ENCODE results near the gene PANX2. TPM values are rescaled to one million over a fixed set of nuclear protein-coding genes. Genes with fewer than 3 reads are reported as not detected.

Gene PANX2
- total RNA-seq, 1 experiment from 2014 or later = 2.6 TPM

DNA sequence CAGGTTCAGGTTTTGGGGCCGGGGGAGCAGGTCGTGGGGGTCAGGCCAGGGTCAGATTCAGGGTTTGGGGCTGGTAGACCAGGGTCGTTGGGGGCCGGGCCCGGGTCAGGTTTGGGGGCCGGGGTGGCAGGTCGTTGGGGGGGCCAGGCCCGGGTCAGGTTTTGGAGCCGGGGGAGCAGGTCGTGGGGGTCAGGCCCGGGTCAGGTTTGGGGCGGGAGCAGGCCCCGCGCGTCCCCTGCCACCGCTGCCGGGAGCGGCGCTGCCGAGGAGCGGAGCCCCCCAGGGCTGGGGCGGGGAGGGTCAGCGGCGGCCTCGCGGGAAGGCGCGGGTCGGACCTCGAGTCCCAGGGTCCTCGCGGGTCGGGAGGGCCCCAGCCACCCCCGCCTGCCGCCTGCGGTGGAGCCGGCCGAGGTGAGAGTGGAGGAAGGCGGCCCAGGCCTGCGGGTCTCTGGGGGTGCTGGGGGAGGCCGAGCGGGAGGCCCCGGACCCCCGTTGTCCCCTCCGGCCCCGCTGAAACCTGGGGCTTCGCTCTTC lies 15.7 kb downstream of the PANX2 start:
- Histone ChIP-seq H3K4me1 (peaks cover 11% of the 10 kb centered on the region; the same call in 1 of the 2 replicates), H3K4me3 (ENCODE audit: low read depth, low read length) (peak overlapping the region; percentile 76), H3K36me3 (ENCODE audit: control insufficient read depth, insufficient read depth, low read length) (no peaks in the 10 kb centered on the region), H3K9me3 (no peaks in the 10 kb centered on the region), H3K27me3 (replicated peaks; ENCODE audit: control insufficient read depth, insufficient read depth, low read length) (no peaks in the 10 kb centered on the region)
- Mint-ChIP-seq H3K27ac (ENCODE audit: unreplicated experiment) (peak overlapping the region; percentile 86), H3K4me3 (ENCODE audit: unreplicated experiment) (peak overlapping the region; percentile 85), H3K36me3 (ENCODE audit: insufficient read depth, unreplicated experiment) (peaks cover 6% of the 10 kb centered on the region), H3K9me3 (ENCODE audit: unreplicated experiment) (no peaks in the 10 kb centered on the region), H3K27me3 (ENCODE audit: insufficient read depth, unreplicated experiment) (no peaks in the 10 kb centered on the region), H3K4me1 (ENCODE audit: low read depth, unreplicated experiment) (no peaks in the 10 kb centered on the region)
- DNase-seq = peak in 1 of 2 experiments; percentile 47
- intact Hi-C loops (cut with micrococcal nuclease; ENCODE audit: unreplicated experiment) = no loop called here
- no TSS peak for BruUV-seq (replicated peaks)
- ChIA-PET POLR2A (no interaction called here), CTCF (interaction anchor here (0.9 kb wide), 1 partner anchor 51 kb away, joined by 3 read pairs; no protein-coding TSS in a partner anchor)
- TF ChIP-seq, protein P1, sequence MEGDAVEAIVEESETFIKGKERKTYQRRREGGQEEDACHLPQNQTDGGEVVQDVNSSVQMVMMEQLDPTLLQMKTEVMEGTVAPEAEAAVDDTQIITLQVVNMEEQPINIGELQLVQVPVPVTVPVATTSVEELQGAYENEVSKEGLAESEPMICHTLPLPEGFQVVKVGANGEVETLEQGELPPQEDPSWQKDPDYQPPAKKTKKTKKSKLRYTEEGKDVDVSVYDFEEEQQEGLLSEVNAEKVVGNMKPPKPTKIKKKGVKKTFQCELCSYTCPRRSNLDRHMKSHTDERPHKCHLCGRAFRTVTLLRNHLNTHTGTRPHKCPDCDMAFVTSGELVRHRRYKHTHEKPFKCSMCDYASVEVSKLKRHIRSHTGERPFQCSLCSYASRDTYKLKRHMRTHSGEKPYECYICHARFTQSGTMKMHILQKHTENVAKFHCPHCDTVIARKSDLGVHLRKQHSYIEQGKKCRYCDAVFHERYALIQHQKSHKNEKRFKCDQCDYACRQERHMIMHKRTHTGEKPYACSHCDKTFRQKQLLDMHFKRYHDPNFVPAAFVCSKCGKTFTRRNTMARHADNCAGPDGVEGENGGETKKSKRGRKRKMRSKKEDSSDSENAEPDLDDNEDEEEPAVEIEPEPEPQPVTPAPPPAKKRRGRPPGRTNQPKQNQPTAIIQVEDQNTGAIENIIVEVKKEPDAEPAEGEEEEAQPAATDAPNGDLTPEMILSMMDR (IDR thresholded peaks at IDR 0.05; ENCODE audit: insufficient read depth in 1 of 2, low read depth in 1 of 2, low read length in 1 of 2, severe bottlenecking in 1 of 2, unreplicated experiment in 1 of 2) = no peak

DNA sequence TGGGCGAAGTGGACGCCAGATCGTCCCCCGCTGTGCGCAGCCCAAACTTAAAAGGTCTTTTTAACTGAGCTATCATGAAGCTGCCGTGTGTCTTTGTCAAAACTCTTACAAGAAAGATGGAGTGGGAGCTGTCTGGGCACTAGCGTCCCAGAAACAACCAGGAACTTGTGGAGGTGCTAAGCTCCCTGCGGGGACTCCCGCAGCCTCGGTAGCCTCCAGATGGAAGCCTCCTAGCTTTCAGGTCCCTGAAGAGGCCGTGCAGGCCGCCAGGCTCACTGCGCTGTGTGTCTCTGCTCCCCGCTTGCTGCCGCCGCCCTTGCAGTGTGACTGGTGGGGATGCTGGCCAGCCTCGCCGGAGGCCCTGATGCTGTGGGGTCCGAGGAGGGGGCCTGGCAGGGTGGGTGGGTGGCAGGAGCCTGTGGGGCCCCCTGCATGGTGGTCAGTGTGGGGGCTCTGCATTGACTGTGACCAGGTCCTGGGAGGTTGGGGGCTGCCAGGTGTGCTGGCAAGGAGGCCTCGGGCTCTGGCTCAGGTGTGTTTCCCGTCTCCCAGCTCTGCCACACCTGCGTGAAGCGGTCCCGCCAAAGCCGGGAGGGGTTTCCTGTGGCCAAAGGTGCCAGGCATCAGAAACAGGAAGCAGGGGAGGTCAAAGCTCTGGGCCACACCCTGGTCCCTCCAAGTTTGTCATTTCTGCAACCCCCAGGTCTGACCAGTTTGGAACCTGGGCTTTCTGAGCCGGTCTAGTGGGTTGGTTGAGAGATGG lies 16.4 kb downstream of the PANX2 start:
- H3K4me1 Mint-ChIP-seq (ENCODE audit: low read depth, unreplicated experiment) = no peaks in the 10 kb centered on the region
- intact Hi-C loops (cut with micrococcal nuclease; ENCODE audit: unreplicated experiment) = no loop called here
- H3K27me3 ChIP-seq (replicated peaks; ENCODE audit: control insufficient read depth, insufficient read depth, low read length) = no peaks in the 10 kb centered on the region
- no peaks in the 10 kb centered on the region for H3K9me3 Mint-ChIP-seq (ENCODE audit: unreplicated experiment)
- ChIA-PET CTCF (interaction anchor here (0.9 kb wide), 1 partner anchor 50 kb away, joined by 3 read pairs; no protein-coding TSS in a partner anchor), POLR2A (no interaction called here)
- peaks cover 11% of the 10 kb centered on the region; the same call in 1 of the 2 replicates for H3K4me1 ChIP-seq
- H3K9me3 ChIP-seq = no peaks in the 10 kb centered on the region
- peaks cover 6% of the 10 kb centered on the region for H3K36me3 Mint-ChIP-seq (ENCODE audit: insufficient read depth, unreplicated experiment)
- DNase-seq = no peak
- no TSS peak for BruUV-seq (replicated peaks)
- H3K4me3 Mint-ChIP-seq (ENCODE audit: unreplicated experiment) = peak overlapping the region; percentile 85
- peak overlapping the region; percentile 76 for H3K4me3 ChIP-seq (ENCODE audit: low read depth, low read length)
- no peaks in the 10 kb centered on the region for H3K27me3 Mint-ChIP-seq (ENCODE audit: insufficient read depth, unreplicated experiment)
- H3K27ac Mint-ChIP-seq (ENCODE audit: unreplicated experiment) = peak overlapping the region; percentile 86
- H3K36me3 ChIP-seq (ENCODE audit: control insufficient read depth, insufficient read depth, low read length) = no peaks in the 10 kb centered on the region
- TF ChIP-seq, protein P1 (IDR thresholded peaks at IDR 0.05; ENCODE audit: insufficient read depth in 1 of 2, low read depth in 1 of 2, low read length in 1 of 2, severe bottlenecking in 1 of 2, unreplicated experiment in 1 of 2) = no peak

DNA sequence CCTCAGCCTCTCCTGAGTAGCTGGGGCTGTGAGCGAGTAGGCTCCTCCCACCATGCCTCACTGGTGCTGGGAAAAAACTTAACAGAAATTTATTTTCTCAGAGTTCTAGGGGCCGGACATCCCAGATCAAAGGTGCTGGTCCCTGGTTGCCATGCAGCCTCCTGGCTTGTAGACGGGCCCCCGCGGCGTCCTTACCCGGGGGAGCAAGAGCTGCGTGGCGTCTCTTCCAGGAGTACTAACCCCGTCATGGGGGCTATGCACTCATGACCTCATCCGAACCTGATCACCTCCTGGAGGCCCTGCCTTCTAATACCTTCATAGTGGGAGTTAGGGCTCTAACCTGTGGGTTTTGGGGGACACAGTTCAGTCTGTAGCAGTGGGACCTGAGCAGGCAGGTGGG lies 17.8 kb downstream of the PANX2 start:
- Mint-ChIP-seq H3K4me3 (ENCODE audit: unreplicated experiment) (no peak overlapping the region), H3K9me3 (ENCODE audit: unreplicated experiment) (no peaks in the 10 kb centered on the region), H3K27ac (ENCODE audit: unreplicated experiment) (no peak overlapping the region), H3K27me3 (ENCODE audit: insufficient read depth, unreplicated experiment) (no peaks in the 10 kb centered on the region), H3K36me3 (ENCODE audit: insufficient read depth, unreplicated experiment) (peaks cover 6% of the 10 kb centered on the region), H3K4me1 (ENCODE audit: low read depth, unreplicated experiment) (no peaks in the 10 kb centered on the region)
- no peaks in the 10 kb centered on the region for H3K36me3 ChIP-seq (ENCODE audit: control insufficient read depth, insufficient read depth, low read length)
- ChIA-PET CTCF (no interaction called here), POLR2A (no interaction called here)
- no peak overlapping the region for H3K4me3 ChIP-seq (ENCODE audit: low read depth, low read length)
- BruUV-seq (replicated peaks) = TSS peak; percentile 24
- no peaks in the 10 kb centered on the region for H3K9me3 ChIP-seq
- H3K4me1 ChIP-seq = peaks cover 11% of the 10 kb centered on the region; the same call in 1 of the 2 replicates
- intact Hi-C loops (cut with micrococcal nuclease; ENCODE audit: unreplicated experiment) = no loop called here
- TF ChIP-seq, protein P1 (IDR thresholded peaks at IDR 0.05; ENCODE audit: insufficient read depth in 1 of 2, low read depth in 1 of 2, low read length in 1 of 2, severe bottlenecking in 1 of 2, unreplicated experiment in 1 of 2) = no peak
- no peaks in the 10 kb centered on the region for H3K27me3 ChIP-seq (replicated peaks; ENCODE audit: control insufficient read depth, insufficient read depth, low read length)
- peak in 1 of 2 experiments; percentile 1 for DNase-seq

All from Caco-2 (cell line).